Smooth muscle cell (in vitro differentiated cells): ENCODE results near the gene SUPT3H. TPM values are rescaled to one million over a fixed set of nuclear protein-coding genes. Genes with fewer than 3 reads are reported as not detected.

Experiments
- DNase-seq: peaks from one replicate; lab custom pipeline; 2025; ENCODE audit not compliant: unreplicated experiment; lab: John Stamatoyannopoulos, UW
- H2AFZ ChIP-seq: fragments of 200-600 bp; sonication (generic); 2 replicates; pipeline ENCODE4 v1.6.0; 2016; ENCODE audit warnings: antibody characterized with exemption, low read depth, mild to moderate bottlenecking
- H3F3A ChIP-seq: fragments of 200-600 bp; sonication (generic); 2 replicates; pipeline ENCODE4 v1.6.0; 2017; ENCODE audit warnings: antibody characterized with exemption, low read depth
- H3K27ac ChIP-seq: fragments of 200-600 bp; sonication (generic); 2 replicates; pipeline ENCODE4 v1.5.1; 2016; ENCODE audit warnings: low read depth, mild to moderate bottlenecking
- H3K27me3 ChIP-seq: fragments of 200-600 bp; sonication (generic); 2 replicates; pipeline ENCODE4 v1.6.1; 2016; ENCODE audit warnings: low read depth, mild to moderate bottlenecking
- H3K36me3 ChIP-seq: fragments of 200-600 bp; sonication (generic); 2 replicates; pipeline ENCODE4 v1.5.1; 2016; ENCODE audit warnings: low read depth
- H3K4me1 ChIP-seq: fragments of 200-600 bp; sonication (generic); 2 replicates; pipeline ENCODE4 v1.5.1; 2016; ENCODE audit warnings: low read depth
- H3K4me2 ChIP-seq: fragments of 200-600 bp; sonication (generic); 2 replicates; pipeline ENCODE4 v1.6.0; 2016; ENCODE audit warnings: mild to moderate bottlenecking
- H3K4me3 ChIP-seq: fragments of 200-600 bp; sonication (generic); 2 replicates; pipeline ENCODE4 v1.5.1; 2016; ENCODE audit warnings: mild to moderate bottlenecking
- H3K79me2 ChIP-seq: fragments of 200-600 bp; sonication (generic); 2 replicates; pipeline ENCODE4 v1.6.0; 2016; ENCODE audit warnings: low read depth, mild to moderate bottlenecking
- H3K9ac ChIP-seq: fragments of 200-600 bp; sonication (generic); 2 replicates; pipeline ENCODE4 v1.6.0; 2016; ENCODE audit warnings: low read depth
- H3K9me3 ChIP-seq: fragments of 200-600 bp; sonication (generic); replicated peaks from 2 replicates; pipeline ENCODE4 v1.5.1; 2016; ENCODE audit warnings: low read depth
- H4K20me1 ChIP-seq: fragments of 200-600 bp; sonication (generic); 2 replicates; pipeline ENCODE4 v1.6.0; 2016; ENCODE audit warnings: low read depth
- WGBS: methylation state at CpG from one replicate; pipeline ENCODE4 v1.1.7; 2016; ENCODE audit warnings: low lambda C conversion rate; 5-methylcytosine and 5-hydroxymethylcytosine counted together
- polyA plus RNA-seq: library from polyadenylated mRNA; unstranded; fragments of >200 nt; fragmentation: Nextera tagmentation; extraction: Ambion mirVana; gene quantifications from 2 replicates; pipeline ENCODE4 v1.2.1, GENCODE V29; 2016
- total RNA-seq: library from RNA; depleted of rRNA; stranded (reverse); fragments of >200 nt; gene quantifications from 2 replicates; pipeline ENCODE4 v1.2.3, GENCODE V29; 2014
- TF ChIP-seq, protein P1 (sequence below): fragments of 200-600 bp; sonication (generic); IDR thresholded peaks from 2 replicates; pipeline ENCODE4 v1.5.1; 2017; ENCODE audit warnings: borderline replicate concordance, mild to moderate bottlenecking, antibody characterized with exemption; ENCODE audit not compliant: insufficient read depth, poor library complexity, severe bottlenecking

Gene SUPT3H
- total and polyA plus RNA-seq, 2 experiments from 2014 or later = 19.4 to 22.9 TPM

GRCh38 chr6:45175272-45175671 lies 202.5 kb downstream of the SUPT3H start:
- no peak overlapping the region for H2AFZ ChIP-seq
- no peaks in the 10 kb centered on the region for H3F3A ChIP-seq
- WGBS = 78% methylated on average over 7 of the region's 7 CpGs
- H3K27me3 ChIP-seq = no peaks in the 10 kb centered on the region
- no peak overlapping the region for H3K27ac ChIP-seq
- H3K36me3 ChIP-seq = no peaks in the 10 kb centered on the region
- H3K9ac ChIP-seq = no peak overlapping the region
- no peaks in the 10 kb centered on the region for H3K9me3 ChIP-seq
- H3K79me2 ChIP-seq = no peaks in the 10 kb centered on the region
- DNase-seq = no peak
- H3K4me1 ChIP-seq = no peaks in the 10 kb centered on the region
- no peak overlapping the region for H3K4me3 ChIP-seq
- no peaks in the 10 kb centered on the region for H4K20me1 ChIP-seq
- TF ChIP-seq, protein P1, sequence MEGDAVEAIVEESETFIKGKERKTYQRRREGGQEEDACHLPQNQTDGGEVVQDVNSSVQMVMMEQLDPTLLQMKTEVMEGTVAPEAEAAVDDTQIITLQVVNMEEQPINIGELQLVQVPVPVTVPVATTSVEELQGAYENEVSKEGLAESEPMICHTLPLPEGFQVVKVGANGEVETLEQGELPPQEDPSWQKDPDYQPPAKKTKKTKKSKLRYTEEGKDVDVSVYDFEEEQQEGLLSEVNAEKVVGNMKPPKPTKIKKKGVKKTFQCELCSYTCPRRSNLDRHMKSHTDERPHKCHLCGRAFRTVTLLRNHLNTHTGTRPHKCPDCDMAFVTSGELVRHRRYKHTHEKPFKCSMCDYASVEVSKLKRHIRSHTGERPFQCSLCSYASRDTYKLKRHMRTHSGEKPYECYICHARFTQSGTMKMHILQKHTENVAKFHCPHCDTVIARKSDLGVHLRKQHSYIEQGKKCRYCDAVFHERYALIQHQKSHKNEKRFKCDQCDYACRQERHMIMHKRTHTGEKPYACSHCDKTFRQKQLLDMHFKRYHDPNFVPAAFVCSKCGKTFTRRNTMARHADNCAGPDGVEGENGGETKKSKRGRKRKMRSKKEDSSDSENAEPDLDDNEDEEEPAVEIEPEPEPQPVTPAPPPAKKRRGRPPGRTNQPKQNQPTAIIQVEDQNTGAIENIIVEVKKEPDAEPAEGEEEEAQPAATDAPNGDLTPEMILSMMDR = no peak
- no peak overlapping the region for H3K4me2 ChIP-seq

DNA sequence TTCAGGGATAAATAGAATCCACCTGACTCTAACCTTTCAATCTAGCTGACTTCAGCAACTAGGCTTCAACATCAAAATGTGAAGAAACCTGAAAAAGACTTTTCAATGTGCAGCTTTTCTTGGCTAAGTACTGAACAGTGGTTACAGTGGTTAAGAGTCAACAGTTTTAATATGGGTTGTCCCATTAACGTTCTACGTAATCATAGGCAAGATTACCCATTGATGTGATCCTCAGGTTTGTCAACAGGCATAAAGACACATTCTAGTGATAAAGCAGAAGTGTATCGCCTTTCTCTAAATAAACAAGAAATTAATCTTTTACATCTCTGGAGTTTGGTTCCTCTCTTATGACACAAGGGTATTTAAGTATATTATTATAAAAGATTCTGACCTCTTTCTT lies 203.7 kb downstream of the SUPT3H start:
- no peaks in the 10 kb centered on the region for H3F3A ChIP-seq
- no peaks in the 10 kb centered on the region for H3K27me3 ChIP-seq
- no peaks in the 10 kb centered on the region for H3K9me3 ChIP-seq
- no peak overlapping the region for H3K9ac ChIP-seq
- no peak overlapping the region for H2AFZ ChIP-seq
- DNase-seq = no peak
- no peaks in the 10 kb centered on the region for H3K79me2 ChIP-seq
- no peaks in the 10 kb centered on the region for H4K20me1 ChIP-seq
- TF ChIP-seq, protein P1 = no peak
- 76% methylated on average over 3 of the region's 3 CpGs for WGBS
- H3K4me3 ChIP-seq = no peak overlapping the region
- no peak overlapping the region for H3K4me2 ChIP-seq
- H3K4me1 ChIP-seq = no peaks in the 10 kb centered on the region
- no peaks in the 10 kb centered on the region for H3K36me3 ChIP-seq
- H3K27ac ChIP-seq = no peak overlapping the region

DNA sequence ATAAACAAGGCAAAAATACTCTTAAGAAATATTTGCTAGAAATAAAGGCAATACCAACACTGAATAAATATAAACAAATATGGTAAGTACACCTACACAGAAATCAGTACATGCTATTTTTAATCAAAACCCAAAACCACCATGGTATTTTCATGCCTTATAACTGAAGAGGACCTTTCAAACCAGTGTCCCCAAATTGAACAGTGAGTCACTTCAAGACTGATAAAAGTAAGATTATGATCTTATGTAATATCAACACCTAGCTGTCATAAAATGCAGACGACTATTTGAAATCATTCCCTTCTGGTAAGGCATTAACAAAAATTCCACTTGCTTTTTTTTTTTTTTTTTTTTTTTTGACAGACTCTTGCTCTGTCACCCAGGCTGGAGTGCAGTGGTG lies 206.4 kb downstream of the SUPT3H start:
- no peak overlapping the region for H3K27ac ChIP-seq
- no peak for DNase-seq
- H2AFZ ChIP-seq = no peak overlapping the region
- 52% methylated on average over 1 of the region's 1 CpG for WGBS
- no peaks in the 10 kb centered on the region for H3K9me3 ChIP-seq
- H3K36me3 ChIP-seq = no peaks in the 10 kb centered on the region
- H3K79me2 ChIP-seq = no peaks in the 10 kb centered on the region
- TF ChIP-seq, protein P1 = no peak
- H3F3A ChIP-seq = no peaks in the 10 kb centered on the region
- no peaks in the 10 kb centered on the region for H3K4me1 ChIP-seq
- no peak overlapping the region for H3K4me2 ChIP-seq
- no peaks in the 10 kb centered on the region for H3K27me3 ChIP-seq
- H3K4me3 ChIP-seq = no peak overlapping the region
- H4K20me1 ChIP-seq = no peaks in the 10 kb centered on the region
- no peak overlapping the region for H3K9ac ChIP-seq

DNA sequence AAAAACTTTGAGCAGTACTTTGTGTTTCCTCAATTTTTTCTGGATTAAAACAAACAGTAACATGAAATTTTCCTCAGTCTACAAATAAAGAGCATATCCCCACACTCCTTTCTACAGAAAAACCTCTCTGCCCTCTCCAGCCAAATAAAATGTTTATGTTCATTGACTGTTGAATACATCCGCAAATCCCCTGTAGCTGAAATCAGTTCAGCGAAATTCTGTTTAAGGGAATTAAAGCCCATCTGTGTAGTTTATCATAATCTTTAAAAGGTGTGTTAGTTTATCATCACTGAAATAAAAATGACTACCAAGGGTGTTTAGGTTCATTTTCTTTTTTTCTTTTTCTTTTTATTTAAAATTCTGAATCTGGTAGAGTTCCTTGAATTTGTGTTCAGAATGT lies 207.4 kb downstream of the SUPT3H start:
- DNase-seq = no peak
- no peak overlapping the region for H3K9ac ChIP-seq
- no peak overlapping the region for H3K27ac ChIP-seq
- no peaks in the 10 kb centered on the region for H3F3A ChIP-seq
- no peaks in the 10 kb centered on the region for H3K79me2 ChIP-seq
- H2AFZ ChIP-seq = no peak overlapping the region
- 80% methylated on average over 2 of the region's 2 CpGs for WGBS
- no peaks in the 10 kb centered on the region for H3K4me1 ChIP-seq
- H3K4me3 ChIP-seq = no peak overlapping the region
- H3K4me2 ChIP-seq = no peak overlapping the region
- no peaks in the 10 kb centered on the region for H4K20me1 ChIP-seq
- no peaks in the 10 kb centered on the region for H3K9me3 ChIP-seq
- H3K36me3 ChIP-seq = no peaks in the 10 kb centered on the region
- no peaks in the 10 kb centered on the region for H3K27me3 ChIP-seq
- TF ChIP-seq, protein P1 = no peak
